TTC549 (cell line): Measurements from ENCODE around the gene MGAT5.
"Not testable (repeated sequence)": the region's sequence is repeated elsewhere in the genome, so short reads cannot be mapped to it uniquely, and the experiment has no call there.

Source experiments
- FAIRE-seq: peaks from 2 replicates; lab custom pipeline; 2012; peaks lifted over from hg19 to GRCh38; lab: Jason Lieb, UNC

Gene MGAT5

GRCh38 chr2:134470561-134471168 is 216.8 kb downstream of the MGAT5 start:
- no peak for FAIRE-seq

GRCh38 chr2:134476982-134477381 is 223.1 kb downstream of the MGAT5 start:
- not testable (repeated sequence) for FAIRE-seq

- FAIRE-seq: no peak
Observed at GRCh38 chr2:134479696-134480330, 225.9 kb downstream of the MGAT5 start.

- no peak for FAIRE-seq
Observed at GRCh38 chr2:134482131-134482723, 228.4 kb downstream of the MGAT5 start.

GRCh38 chr2:134482766-134483340 is 229.0 kb downstream of the MGAT5 start:
- no peak for FAIRE-seq

DNA sequence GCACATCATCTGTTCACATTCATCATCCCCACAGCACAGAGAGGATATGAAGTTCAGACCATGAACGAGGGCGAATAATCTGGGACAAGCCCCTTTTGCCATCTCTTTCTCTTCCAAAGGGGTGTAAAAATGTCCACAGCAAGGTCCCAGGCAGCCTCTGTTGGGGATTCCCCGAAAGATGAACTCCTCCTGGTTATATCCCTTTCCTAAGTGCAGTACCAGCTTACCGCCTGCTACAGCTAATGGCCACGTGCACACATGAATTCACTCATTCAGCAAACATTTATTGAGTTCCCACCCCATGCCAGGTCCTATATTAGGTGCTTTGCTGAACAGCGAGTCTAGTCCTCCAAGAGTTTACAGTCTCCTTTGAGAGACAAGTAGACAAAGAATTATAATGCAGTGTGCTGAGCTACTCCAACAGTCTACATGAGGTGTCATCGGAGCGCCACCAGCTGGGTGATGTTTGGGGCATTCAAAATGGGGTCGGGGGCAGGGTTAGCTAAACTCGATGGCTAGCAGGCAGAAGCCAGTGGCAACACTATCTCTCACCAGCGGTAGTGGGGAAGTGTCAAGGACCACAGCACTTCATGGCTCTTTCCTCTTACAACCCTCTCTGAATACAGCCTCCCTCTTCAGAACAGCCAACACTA is 236.0 kb downstream of the MGAT5 start:
- FAIRE-seq: no peak

DNA sequence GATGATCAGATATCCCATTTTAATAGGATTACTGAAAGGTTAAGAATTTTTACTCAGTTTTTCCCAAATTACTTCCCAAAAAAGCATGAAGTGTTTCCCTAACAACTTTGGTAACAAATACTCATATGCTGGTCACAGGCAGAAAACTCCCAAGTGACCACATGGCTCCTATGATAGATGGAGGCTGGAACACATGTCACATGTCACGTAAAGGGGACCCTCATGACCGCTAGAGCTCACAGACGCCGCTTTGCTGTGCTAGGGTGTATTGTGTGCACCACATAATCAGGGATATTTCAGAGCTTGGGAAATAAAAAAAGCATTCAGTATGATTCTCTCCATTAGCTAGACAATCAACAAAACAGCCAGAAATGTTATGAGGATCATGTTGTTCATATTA is 236.7 kb downstream of the MGAT5 start:
- FAIRE-seq: no peak

- no peak for FAIRE-seq
Observed at GRCh38 chr2:134491022-134491421, 237.2 kb downstream of the MGAT5 start.

DNA sequence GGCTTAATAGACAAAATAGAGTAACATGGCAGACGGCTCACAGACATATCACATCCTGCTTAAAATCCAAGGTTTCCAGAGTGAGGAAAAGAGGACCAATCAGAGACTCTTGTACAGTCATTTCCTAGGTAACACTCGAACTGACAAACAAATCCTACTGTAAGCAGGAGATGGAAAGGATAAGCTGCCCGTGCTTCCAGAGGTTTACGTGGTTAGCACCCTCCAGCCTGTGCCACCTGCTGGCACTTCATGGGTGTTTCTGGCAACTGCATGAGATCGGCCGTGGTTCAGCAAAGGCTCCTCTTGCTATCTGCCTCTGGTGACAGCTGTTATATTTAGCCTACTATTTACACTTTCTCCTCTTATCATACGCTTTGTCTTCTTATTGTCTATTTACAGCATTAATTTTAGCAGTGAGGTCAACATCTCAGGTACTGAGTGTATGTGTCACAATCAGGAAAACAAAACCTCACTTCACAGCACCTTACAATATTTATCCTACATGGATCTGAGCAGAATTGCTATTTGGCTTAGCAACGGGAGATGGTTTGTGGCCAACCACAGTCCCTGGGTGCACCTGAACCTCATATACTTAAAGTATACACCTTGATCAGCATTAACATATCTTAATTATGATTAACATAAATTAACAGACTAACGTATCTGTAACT is 238.0 kb downstream of the MGAT5 start:
- no peak for FAIRE-seq

GRCh38 chr2:134493797-134494196 is 239.9 kb downstream of the MGAT5 start:
- no peak for FAIRE-seq

- FAIRE-seq: no peak
Observed at GRCh38 chr2:134498654-134499053, 244.8 kb downstream of the MGAT5 start.

- FAIRE-seq: no peak
Observed at GRCh38 chr2:134499307-134499926, 245.5 kb downstream of the MGAT5 start.

DNA sequence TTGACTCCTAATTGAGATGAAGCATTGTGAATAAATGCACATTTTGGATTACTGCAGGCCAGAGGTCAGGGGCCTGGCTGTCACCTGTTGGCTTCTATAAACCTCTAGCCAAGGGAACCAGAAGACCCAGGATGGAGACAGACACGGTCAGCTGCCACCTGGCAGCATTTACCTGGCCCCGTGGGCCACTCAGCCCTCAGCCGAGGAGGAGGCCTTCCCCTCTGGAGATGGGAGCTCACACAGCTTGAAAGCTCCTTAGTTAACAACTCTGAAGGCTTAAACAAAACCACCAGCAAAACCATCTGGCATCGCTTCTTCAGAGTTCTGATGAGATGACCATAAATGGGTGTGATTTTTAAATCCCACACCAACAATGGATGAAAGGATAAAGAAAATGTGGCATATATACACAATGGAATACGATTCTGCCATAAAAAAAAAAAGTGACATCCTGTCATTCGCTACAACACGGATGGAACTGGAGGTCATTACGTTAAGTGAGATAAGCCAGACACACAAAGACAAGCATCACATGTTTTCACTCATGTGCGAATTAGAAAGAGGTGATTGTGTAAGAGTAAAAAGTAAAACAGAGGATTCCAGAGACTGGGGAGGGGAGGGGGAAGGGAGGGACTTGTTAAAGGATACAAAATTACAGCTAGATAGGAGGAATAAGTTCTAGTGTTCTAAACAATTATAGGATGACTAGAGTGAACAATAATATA is 246.5 kb downstream of the MGAT5 start:
- no peak for FAIRE-seq

- FAIRE-seq: no peak
Observed at GRCh38 chr2:134501476-134502091, 247.7 kb downstream of the MGAT5 start.

DNA sequence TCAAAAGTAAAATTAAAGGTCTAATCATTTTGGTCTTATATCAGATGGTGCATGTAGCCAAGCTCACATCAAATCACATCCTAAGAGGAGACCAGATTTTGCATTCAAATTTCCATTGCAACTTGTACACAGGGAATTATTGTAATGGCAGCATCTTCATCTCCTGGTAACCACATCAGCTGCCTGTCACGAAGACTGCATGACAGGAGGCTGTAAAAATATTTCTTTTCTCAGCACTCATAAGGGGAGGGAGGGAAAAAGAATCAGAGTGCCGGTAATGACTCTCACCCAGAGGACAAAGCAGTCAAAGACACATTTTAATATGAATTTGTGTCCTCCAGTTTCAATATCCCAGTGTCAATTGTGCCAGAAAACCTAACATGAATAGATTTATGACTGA is 248.2 kb downstream of the MGAT5 start:
- no peak for FAIRE-seq
